DOHH2 (cell line): ENCODE results near the gene SMIM27.

Experiments
- EZH2phosphoT487 ChIP-seq: fragments of 200-600 bp; sonication (generic); IDR thresholded peaks from 2 replicates; pipeline ENCODE4 v1.6.1; 2017; ENCODE audit warnings: borderline replicate concordance, mild to moderate bottlenecking, antibody characterized with exemption, low read length, moderate library complexity, mixed read lengths
- TF ChIP-seq, protein P1 (sequence below): fragments of 200-600 bp; sonication (generic); IDR thresholded peaks from one replicate; pipeline ENCODE4 v1.5.1; 2014; ENCODE audit warnings: antibody characterized with exemption, mild to moderate bottlenecking, low read depth, low read length; ENCODE audit not compliant: poor library complexity, severe bottlenecking

DNA sequence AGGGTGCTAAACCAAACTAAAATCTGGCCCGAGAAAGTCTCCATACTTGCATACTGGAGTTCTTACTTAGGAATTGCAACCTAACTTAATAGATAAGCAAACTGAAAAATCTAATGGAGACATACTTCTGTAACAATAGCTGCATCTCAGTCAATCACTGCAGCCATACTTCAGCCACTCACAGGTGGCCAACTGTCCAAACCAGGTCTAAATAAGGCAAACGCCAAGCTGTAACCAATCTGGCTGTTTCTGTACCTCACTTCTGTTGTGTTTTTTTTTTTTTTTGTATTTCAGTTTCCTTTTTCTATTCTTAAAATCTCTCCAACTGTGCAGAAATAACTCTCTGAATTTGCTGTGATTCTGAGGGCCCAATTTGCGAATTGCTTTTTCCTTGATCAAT is 25.2 kb downstream of the SMIM27 start:
- TF ChIP-seq, protein P1, sequence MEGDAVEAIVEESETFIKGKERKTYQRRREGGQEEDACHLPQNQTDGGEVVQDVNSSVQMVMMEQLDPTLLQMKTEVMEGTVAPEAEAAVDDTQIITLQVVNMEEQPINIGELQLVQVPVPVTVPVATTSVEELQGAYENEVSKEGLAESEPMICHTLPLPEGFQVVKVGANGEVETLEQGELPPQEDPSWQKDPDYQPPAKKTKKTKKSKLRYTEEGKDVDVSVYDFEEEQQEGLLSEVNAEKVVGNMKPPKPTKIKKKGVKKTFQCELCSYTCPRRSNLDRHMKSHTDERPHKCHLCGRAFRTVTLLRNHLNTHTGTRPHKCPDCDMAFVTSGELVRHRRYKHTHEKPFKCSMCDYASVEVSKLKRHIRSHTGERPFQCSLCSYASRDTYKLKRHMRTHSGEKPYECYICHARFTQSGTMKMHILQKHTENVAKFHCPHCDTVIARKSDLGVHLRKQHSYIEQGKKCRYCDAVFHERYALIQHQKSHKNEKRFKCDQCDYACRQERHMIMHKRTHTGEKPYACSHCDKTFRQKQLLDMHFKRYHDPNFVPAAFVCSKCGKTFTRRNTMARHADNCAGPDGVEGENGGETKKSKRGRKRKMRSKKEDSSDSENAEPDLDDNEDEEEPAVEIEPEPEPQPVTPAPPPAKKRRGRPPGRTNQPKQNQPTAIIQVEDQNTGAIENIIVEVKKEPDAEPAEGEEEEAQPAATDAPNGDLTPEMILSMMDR = no peak
- TF ChIP-seq EZH2phosphoT487 = no peak
